GM23338 (cell line): Measurements from ENCODE around the gene BTN2A1. TPM values are rescaled to one million over a fixed set of nuclear protein-coding genes. Genes with fewer than 3 reads are reported as not detected.

Experiments
- ATAC-seq: fragments of 200-7000 bp; cut with Tn5 transposase; 3 replicates; pipeline ENCODE4 v1.9.1; 2020
- DNase-seq: peaks from one replicate; pipeline ENCODE4 v3.0.0-alpha.2; 2015; ENCODE audit warnings: low spot score
- H2AFZ ChIP-seq: fragments of 200-600 bp; sonication (generic); 2 replicates; pipeline ENCODE4 v1.8.0; 2016; ENCODE audit warnings: antibody characterized with exemption, mild to moderate bottlenecking, moderate library complexity
- H3F3A ChIP-seq: fragments of 200-600 bp; sonication (generic); replicated peaks from 2 replicates; pipeline ENCODE4 v1.8.0; 2017; ENCODE audit warnings: antibody characterized with exemption, mixed run types, low read depth
- H3K27ac ChIP-seq: fragments of 200-600 bp; sonication (generic); 2 replicates; pipeline ENCODE4 v1.6.1; 2016; ENCODE audit warnings: low read depth
- H3K27me3 ChIP-seq: fragments of 200-600 bp; sonication (generic); 2 replicates; pipeline ENCODE4 v1.8.0; 2016; ENCODE audit warnings: mild to moderate bottlenecking, mixed run types, moderate library complexity; ENCODE audit not compliant: insufficient read depth
- H3K36me3 ChIP-seq: fragments of 200-600 bp; sonication (generic); 2 replicates; pipeline ENCODE4 v1.8.0; 2016; ENCODE audit warnings: mild to moderate bottlenecking; ENCODE audit not compliant: insufficient read depth
- H3K4me1 ChIP-seq: fragments of 200-600 bp; sonication (generic); 2 replicates; pipeline ENCODE4 v1.8.0; 2016; ENCODE audit warnings: mild to moderate bottlenecking, moderate library complexity; ENCODE audit not compliant: insufficient read depth
- H3K4me2 ChIP-seq: fragments of 200-600 bp; sonication (generic); 2 replicates; pipeline ENCODE4 v1.7.1; 2017; ENCODE audit warnings: mixed run types
- H3K4me3 ChIP-seq: fragments of 200-600 bp; sonication (generic); 2 replicates; pipeline ENCODE4 v1.6.1; 2016; ENCODE audit warnings: mixed run types
- H3K79me2 ChIP-seq: fragments of 200-600 bp; sonication (generic); replicated peaks from 2 replicates; pipeline ENCODE4 v1.8.0; 2017; ENCODE audit warnings: mild to moderate bottlenecking; ENCODE audit not compliant: insufficient read depth
- H3K9me2 ChIP-seq: fragments of 200-600 bp; sonication (generic); 2 replicates; pipeline ENCODE4 v1.8.0; 2017; ENCODE audit not compliant: insufficient read depth
- H4K20me1 ChIP-seq: fragments of 200-600 bp; sonication (generic); replicated peaks from 2 replicates; pipeline ENCODE4 v1.8.0; 2017; ENCODE audit warnings: mild to moderate bottlenecking; ENCODE audit not compliant: insufficient read depth
- H3K27ac Mint-ChIP-seq: 2 replicates; pipeline ENCODE4 v1.8.0; 2020; ENCODE audit warnings: inconsistent platforms, mild to moderate bottlenecking, moderate library complexity, mixed read lengths
- H3K27me3 Mint-ChIP-seq: 3 replicates; pipeline ENCODE4 v1.8.0; 2022; ENCODE audit warnings: low read depth, mild to moderate bottlenecking, moderate library complexity, mixed read lengths, inconsistent platforms; ENCODE audit not compliant: insufficient read depth, poor library complexity
- H3K36me3 Mint-ChIP-seq: 3 replicates; pipeline ENCODE4 v1.8.0; 2021; ENCODE audit warnings: low read depth, mild to moderate bottlenecking, inconsistent platforms, moderate library complexity, mixed read lengths
- H3K4me1 Mint-ChIP-seq: 3 replicates; pipeline ENCODE4 v1.8.0; 2020; ENCODE audit warnings: mild to moderate bottlenecking, inconsistent platforms, mixed read lengths
- H3K4me3 Mint-ChIP-seq: 3 replicates; pipeline ENCODE4 v1.8.0; 2021; ENCODE audit warnings: moderate library complexity, mild to moderate bottlenecking, inconsistent platforms, mixed read lengths
- H3K9me3 Mint-ChIP-seq: 3 replicates; pipeline ENCODE4 v1.8.0; 2020; ENCODE audit warnings: moderate library complexity, mild to moderate bottlenecking, inconsistent platforms, mixed read lengths
- CREB1 ChIP-seq: fragments of 250-450 bp; sonication (Bioruptor Pico); IDR thresholded peaks from 2 replicates; pipeline ENCODE4 v1.5.0; 2020; ENCODE audit warnings: low read depth, mild to moderate bottlenecking, moderate library complexity
- CTCF ChIP-seq, 2 experiments: fragments of 200-600 bp in 1 of 2; sonication (generic) in 1 of 2; conservative IDR thresholded peaks; 2 replicates each; pipeline versions ENCODE4 v1.5.1 to v1.6.1; 2016 to 2017; ENCODE audit warnings: antibody characterized with exemption in 2 of 2, low read depth in 2 of 2, mild to moderate bottlenecking in 2 of 2, moderate library complexity in 1 of 2
- ETS1 ChIP-seq: IDR thresholded peaks from 2 replicates; pipeline ENCODE4 v1.6.1; 2016; ENCODE audit warnings: antibody characterized with exemption
- EZH2 ChIP-seq: fragments of 200-600 bp; sonication (generic); IDR thresholded peaks from one replicate; pipeline ENCODE4 v1.8.0; 2017; ENCODE audit warnings: antibody characterized with exemption, mild to moderate bottlenecking, low read depth; ENCODE audit not compliant: unreplicated experiment
- EZH2phosphoT487 ChIP-seq: fragments of 200-600 bp; sonication (generic); IDR thresholded peaks from one replicate; pipeline ENCODE4 v1.8.1; 2018; ENCODE audit warnings: antibody characterized with exemption; ENCODE audit not compliant: unreplicated experiment
- REST ChIP-seq: IDR thresholded peaks from one replicate; pipeline ENCODE4 v1.6.1; 2018; ENCODE audit warnings: antibody characterized with exemption; ENCODE audit not compliant: unreplicated experiment
- ZNF114 ChIP-seq: fragments of 250-450 bp; sonication (Bioruptor Pico); IDR thresholded peaks from 2 replicates; pipeline ENCODE4 v1.5.0; 2020; ENCODE audit warnings: mild to moderate bottlenecking, moderate library complexity
- ZNF331 ChIP-seq: fragments of 250-450 bp; sonication (Bioruptor Pico); IDR thresholded peaks from 2 replicates; pipeline ENCODE4 v1.5.0; 2020; ENCODE audit warnings: low read depth, mild to moderate bottlenecking, moderate library complexity
- ZNF462 ChIP-seq: fragments of 250-450 bp; sonication (Bioruptor Pico); IDR thresholded peaks from 2 replicates; pipeline ENCODE4 v1.5.0; 2020; ENCODE audit warnings: mild to moderate bottlenecking, moderate library complexity
- polyA plus RNA-seq: library from polyadenylated mRNA; unstranded; fragments of >200 nt; fragmentation: Nextera tagmentation; extraction: Ambion mirVana; gene quantifications from 2 replicates; pipeline ENCODE4 v1.2.1, GENCODE V29; 2016
- total RNA-seq: library from RNA; depleted of rRNA; stranded (reverse); fragments of >200 nt; shearing (Covaris generic); gene quantifications from 2 replicates; pipeline ENCODE4 v1.2.3, GENCODE V29; 2014

Gene BTN2A1
- total and polyA plus RNA-seq, 2 experiments from 2014 or later: 6.3 to 7.0 TPM

GRCh38 chr6:26415036-26415614, 42.6 kb upstream of the BTN2A1 start (continued):
- TF ChIP-seq EZH2: no peak
- no peak for TF ChIP-seq CTCF (conservative IDR thresholded peaks at IDR 0.05; ENCODE audit: low read depth in 2 of 2)
- no peak for TF ChIP-seq EZH2phosphoT487

GRCh38 chr6:26415791-26416190, 42.0 kb upstream of the BTN2A1 start:
- no peak overlapping the region for H2AFZ ChIP-seq
- H3K79me2 ChIP-seq: no peaks in the 10 kb centered on the region
- Mint-ChIP-seq H3K27me3 (no peaks in the 10 kb centered on the region), H3K4me3 (no peak overlapping the region), H3K4me1 (no peaks in the 10 kb centered on the region; the same call in 2 of the 3 replicates), H3K9me3 (peaks cover 23% of the 10 kb centered on the region), H3K27ac (no peak overlapping the region), H3K36me3 (peaks cover 10% of the 10 kb centered on the region; the same call in 2 of the 3 replicates)
- no peak overlapping the region for H3K27ac ChIP-seq
- TF ChIP-seq CREB1 (CRISPR knock-in tag): no peak
- no peak for TF ChIP-seq ZNF331
- TF ChIP-seq ZNF114: no peak
- TF ChIP-seq ETS1: no peak
- TF ChIP-seq EZH2phosphoT487: no peak
- no peak for TF ChIP-seq ZNF462 (CRISPR knock-in tag)
- no peak for TF ChIP-seq REST
- H3K4me3 ChIP-seq: no peak overlapping the region
- ATAC-seq (no peak), DNase-seq (no peak)
- no peak overlapping the region for H3K4me2 ChIP-seq
- 0 out of 2 replicates have a peak, but pooled peaks cover 4% of the 10 kb centered on the region for H3F3A ChIP-seq
- no peaks in the 10 kb centered on the region; the same call in 1 of the 2 replicates for H3K4me1 ChIP-seq
- H3K27me3 ChIP-seq: no peaks in the 10 kb centered on the region
- H3K9me2 ChIP-seq: 0 out of 2 replicates have a peak, but pooled peaks cover 3% of the 10 kb centered on the region
- H4K20me1 ChIP-seq: no peaks in the 10 kb centered on the region
- H3K36me3 ChIP-seq: no peaks in the 10 kb centered on the region
